ENCODE measurements around the gene TMEM134.
"Not testable (repeated sequence)": the region's sequence is repeated elsewhere in the genome, so short reads cannot be mapped to it uniquely, and the experiment has no call there.

Gene TMEM134, protein sequence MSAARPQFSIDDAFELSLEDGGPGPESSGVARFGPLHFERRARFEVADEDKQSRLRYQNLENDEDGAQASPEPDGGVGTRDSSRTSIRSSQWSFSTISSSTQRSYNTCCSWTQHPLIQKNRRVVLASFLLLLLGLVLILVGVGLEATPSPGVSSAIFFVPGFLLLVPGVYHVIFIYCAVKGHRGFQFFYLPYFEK

DNA sequence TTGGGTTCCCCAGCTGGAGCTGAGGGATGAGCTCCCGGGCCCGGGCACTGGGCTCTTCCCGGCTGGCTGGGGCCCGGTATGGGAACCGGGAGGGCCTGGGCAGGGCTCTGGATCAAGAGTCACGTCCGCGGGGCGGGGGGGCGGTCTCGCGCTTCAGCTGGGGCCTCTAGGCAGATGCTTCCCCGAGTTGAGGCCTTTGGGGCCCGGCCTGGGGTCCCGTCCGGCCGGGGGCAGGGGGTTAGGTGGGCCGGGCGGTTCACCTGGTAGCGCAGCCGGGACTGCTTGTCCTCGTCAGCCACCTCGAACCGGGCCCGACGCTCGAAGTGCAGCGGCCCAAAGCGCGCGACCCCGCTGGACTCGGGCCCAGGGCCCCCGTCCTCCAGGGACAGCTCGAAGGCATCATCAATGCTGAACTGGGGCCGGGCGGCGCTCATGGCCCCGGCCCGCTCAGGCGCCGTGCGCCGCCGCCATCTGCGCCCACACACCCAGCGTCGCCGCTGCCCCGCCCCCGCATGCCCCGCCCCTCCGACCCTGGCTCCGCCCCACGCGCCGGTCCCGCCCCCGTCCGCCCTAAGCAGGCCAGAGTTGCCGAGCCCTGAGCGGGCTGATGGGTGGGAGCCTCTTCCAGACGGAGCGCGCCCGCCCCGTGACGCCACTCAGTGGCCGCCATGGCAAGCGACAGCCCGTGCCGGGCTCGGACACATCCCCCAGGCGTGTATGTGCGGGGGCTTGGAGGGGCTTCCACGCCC, at the start of gene TMEM134:
TSS of gene TMEM134 (minus strand) at position 493 of the 749 bp plus-strand sequence. CDS start at position 434, 59 bp downstream.
- DNase-seq, result peak; percentile 92

DNA sequence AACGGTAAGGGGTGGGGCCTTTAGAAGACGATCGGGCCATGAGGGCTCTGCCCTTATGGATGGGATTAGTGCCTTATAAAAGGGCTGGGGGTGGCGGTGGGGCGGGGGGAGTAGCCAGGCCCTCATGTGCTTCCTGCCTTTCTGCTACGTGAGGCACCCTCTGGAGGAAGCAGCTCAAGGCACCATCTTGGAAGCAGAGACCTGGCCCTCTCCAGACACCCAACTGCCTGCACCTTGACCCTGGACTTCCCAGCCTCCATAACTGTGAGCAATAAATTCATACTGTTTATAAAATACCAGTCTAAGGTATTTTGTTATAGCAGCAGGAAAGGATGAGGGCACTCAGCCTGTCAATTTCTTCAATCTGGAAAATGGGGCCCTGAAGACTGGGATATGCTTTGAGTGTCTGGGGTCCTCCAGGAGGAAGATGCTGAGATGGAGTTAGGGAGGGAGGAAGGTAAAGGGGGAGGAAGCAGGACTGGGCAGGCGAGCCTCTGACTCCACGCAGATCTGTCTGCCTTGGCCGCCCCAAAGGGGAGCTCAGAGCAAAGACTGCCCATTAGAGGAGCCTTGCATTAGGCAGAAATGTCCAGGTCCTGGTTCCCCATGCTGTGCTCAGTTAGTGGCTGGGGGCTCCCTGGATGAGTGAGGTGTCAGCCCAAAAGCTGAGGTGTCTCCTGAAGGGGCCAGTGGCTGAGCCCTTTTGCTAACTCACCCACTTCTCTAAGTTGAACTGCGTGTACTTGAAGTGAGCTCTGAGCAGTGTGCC, 48.9 kb upstream of the TMEM134 start:
- no peak for DNase-seq

DNA sequence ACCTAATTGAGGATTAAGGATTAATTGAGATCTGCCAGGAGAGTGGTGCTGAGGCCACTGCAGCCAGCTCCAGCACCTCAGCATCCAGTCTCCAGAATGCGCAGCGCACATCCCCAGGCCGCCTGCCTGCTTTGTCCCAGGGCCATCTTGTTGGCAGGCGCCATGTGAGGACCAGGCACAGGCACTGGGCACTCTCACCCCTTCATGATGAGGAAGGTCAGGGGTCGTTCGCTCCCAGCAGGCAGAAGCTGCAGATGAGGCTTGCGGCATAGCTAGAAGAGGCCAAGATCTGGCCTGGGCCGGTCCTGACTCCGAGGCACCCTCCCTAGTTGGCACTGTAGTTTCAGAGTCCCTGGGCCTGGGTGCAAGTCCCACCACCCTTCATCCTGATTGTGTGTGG, 47.8 kb upstream of the TMEM134 start:
- no peak for DNase-seq

- no peak for DNase-seq
These were observed 45.1 kb upstream of the TMEM134 start for GRCh38 chr11:67514116-67514515.

DNA sequence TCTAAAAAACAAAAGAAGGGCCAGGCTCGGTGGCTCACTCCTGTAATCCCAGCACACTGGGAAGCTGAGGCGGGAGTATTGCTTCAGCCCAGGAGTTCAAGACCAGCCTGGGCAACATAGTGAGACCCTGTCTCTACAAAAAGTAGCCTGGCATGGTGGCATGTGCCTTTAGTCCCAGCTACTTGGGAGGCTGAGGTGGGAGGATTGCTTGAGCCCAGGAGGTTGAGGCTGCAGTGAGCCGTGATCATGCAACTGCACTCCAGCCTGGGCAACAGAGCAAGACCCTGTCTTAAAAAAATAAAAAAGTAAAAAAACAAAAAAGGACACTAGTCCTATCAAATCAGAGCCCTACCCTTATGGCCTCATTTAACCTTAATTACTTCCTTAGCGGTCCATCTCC, 42.5 kb upstream of the TMEM134 start:
- DNase-seq, result not testable (repeated sequence)

DNA sequence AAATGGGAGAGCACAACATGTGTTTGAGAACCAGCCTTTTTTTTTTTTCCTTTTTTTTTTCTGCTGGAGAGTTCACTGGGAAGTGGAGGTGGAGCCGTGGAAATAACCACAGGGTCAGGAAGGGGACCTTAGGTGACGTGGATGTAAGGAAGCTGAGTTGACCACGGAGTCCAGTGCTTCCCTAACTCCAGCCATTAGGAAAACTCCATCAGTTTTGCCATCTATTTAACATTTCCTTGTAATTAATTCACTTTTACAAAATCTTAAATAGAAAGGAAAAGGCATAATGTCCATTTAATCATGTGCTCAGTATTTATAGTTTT, 40.9 kb upstream of the TMEM134 start:
- DNase-seq, result no peak

- peak; percentile 96 for DNase-seq
These were observed 39.6 kb upstream of the TMEM134 start for GRCh38 chr11:67508486-67509121.

DNA sequence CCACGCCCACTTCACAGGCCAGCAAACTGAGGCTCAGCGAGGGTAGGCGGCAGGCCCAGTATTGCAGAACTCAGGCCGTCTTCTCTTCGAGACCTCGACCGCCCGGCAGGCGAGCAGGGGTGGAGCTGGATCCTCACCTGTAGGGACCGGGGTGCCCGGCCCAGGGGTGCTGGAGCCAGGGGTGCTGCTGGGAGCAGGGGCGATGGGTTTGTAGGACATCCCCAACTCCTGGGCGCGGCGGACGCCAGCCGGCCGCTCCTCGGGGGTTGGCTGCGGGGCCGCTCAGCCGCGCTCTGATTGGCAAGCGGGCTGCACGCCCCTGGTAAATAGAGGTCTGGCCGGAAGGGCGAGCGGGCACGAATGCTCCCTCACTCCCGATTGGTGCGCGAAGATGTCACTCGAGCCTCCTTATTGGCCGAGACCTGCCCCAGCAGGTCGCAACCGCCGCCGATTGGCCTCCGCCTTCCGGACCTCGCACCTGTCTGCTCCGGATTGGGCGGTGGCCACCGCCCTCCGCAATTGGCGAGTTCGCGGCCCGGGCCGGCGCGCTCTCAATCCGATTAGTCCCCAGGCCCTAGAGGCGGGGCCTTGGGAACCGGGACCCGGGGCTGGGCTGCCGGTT, 38.9 kb upstream of the TMEM134 start, which contains the start of gene CDK2AP2:
TSS of gene CDK2AP2 (minus strand) at position 299 of the 622 bp plus-strand sequence. CDS start at position 219, 80 bp downstream.
- peak; percentile 100 for DNase-seq

- DNase-seq, result no peak
These were observed 38.3 kb upstream of the TMEM134 start for GRCh38 chr11:67507242-67507863.

DNA sequence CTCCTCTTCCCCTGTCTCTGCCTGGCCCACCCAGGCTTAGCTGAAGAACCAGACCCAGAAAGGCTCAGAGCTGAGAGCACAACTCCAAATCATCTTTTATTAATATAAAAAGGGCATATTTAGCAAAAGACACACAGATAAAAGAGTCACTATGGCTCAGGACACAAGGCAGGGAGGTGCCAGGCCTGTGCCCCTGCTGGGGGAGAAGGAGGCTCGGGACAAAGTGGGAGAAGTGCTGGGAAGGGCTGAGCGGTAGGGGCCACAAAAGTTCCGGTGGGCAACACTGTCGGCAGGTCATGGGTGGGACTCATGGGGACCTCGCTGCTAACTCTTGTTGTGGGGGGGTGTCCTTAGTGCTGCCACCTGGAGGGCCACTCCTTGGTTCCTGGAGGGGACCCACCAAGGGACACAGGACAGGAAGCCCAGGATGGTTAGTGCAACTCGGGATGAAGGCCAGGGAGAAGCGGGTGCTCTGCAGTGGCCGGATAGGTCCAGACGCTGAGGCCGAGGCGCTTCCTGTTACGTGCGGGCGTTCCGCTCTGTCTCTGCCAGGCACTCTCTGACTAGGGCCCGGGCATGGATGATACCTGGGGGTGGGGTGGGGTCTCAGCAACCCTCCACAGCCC, 37.5 kb upstream of the TMEM134 start:
- no peak for DNase-seq

DNA sequence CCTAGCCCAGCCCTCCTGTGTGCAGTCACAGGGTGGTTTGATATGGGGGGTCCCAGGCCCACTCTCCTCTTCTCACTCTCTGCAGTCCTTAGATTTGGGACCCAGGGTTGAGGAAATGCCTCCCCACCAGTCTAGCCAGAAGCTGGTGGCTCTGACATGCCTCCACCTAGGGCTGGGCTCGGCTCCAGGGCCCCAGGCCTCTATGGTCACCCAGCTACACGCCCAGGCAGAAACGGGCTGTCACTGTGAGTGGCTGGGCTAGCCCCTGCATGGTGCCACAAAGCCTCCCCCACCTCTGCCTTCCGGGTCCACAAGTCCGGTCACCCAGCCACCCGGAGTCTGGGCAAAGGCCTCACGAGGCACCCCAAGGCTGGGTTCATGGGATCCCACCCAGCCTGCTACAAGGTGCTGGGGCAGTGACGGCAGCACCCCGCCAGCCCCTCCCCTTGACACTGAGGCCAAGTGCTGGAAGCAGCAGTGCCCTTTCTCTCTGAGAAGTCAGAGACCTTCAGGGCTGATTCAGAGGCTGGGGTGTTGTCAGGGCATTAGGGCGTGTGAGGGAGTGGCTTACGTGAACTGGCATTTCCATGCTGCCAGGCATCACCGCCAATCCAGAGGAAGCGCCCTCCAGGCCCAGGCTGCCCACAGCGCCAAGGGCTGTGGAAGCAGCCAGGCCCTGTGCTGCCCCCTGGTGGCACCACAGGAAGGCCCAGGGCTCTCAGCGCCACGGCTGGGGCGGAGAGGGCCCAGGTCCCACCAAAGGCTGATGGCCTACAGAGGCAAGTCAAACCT, 36.8 kb upstream of the TMEM134 start:
- peak; percentile 75 for DNase-seq

GRCh38 chr11:67504950-67505581, 36.0 kb upstream of the TMEM134 start, which contains the start of gene PITPNM1:
TSS of gene PITPNM1 (minus strand) at chr11:67505363. CDS start at chr11:67504180, 1,183 bp downstream.
- DNase-seq, result peak; percentile 48

DNA sequence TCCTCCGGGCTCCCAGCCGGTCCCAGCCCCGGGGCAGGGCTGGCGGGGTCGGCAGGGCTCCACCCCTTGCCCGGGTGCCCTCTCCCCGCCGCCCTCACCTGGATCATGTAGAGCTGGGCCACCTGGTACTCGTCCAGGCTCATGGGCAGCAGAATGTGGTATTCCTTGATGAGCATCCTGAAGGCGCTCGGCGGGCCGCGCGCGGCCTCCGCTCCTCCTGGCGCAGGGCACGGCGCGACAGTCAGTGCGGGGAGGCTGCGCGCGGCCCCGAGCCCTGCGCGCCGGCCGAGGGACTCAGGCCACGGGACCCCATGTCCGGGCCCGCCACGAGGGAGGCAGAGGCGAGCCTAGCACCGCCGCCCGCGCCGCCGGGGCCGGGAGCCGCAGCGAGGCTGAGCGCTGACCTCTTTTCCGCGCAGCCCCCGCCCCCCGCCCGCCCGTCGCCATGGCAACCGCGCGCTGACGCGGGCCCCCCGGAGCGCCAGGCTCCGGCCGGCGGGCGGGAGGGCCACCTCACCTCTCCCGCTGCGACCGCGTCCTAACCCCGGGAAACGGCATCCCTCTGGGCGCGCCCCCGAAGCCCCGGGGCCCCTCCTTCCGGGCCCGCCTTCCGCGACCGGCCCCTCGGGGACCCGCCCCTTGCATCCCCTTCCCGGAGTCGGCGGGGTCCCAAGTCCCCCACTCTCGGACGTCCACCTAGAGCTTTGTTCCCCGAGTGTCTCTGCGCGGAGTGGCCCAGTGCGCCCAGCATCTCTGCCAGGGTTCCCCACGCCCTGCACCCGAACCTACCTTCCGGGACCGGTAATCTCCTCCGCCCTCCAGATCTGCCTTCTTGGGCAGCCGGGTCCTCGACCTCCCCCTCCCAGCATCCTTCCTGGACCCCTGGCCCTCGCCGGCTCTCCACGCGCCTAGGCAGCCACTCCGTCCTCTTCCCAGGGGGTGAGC, 35.2 kb upstream of the TMEM134 start:
- peak; percentile 21 for DNase-seq

- no peak for DNase-seq
These were observed 34.3 kb upstream of the TMEM134 start for GRCh38 chr11:67503119-67504004.

- no peak for DNase-seq
These were observed 33.4 kb upstream of the TMEM134 start for GRCh38 chr11:67502328-67502979.

- no peak for DNase-seq
These were observed 32.8 kb upstream of the TMEM134 start for GRCh38 chr11:67501854-67502253.
